ENCODE data around the gene FASTKD2. TPM values are rescaled to one million over a fixed set of nuclear protein-coding genes. Genes with fewer than 3 reads are reported as not detected.

FASTKD2 gene
- total RNA-seq, 2 experiments from 2014 or later: 44.1 to 44.5 TPM

- Mint-ChIP-seq H3K27ac (no peak overlapping the region), H3K9me3 (peaks cover 4% of the 10 kb centered on the region), H3K4me3 (no peak overlapping the region), H3K27me3 (no peaks in the 10 kb centered on the region), H3K4me1 (no peaks in the 10 kb centered on the region), H3K36me3 (no peaks in the 10 kb centered on the region)
- DNase-seq: no peak
Measured at GRCh38 chr2:206838690-206839089, 73.3 kb downstream of the FASTKD2 start.

GRCh38 chr2:206840999-206841398, 75.6 kb downstream of the FASTKD2 start:
- Mint-ChIP-seq H3K4me1 (no peaks in the 10 kb centered on the region), H3K9me3 (no peaks in the 10 kb centered on the region), H3K27me3 (no peaks in the 10 kb centered on the region), H3K4me3 (no peak overlapping the region), H3K36me3 (peaks cover 1% of the 10 kb centered on the region), H3K27ac (no peak overlapping the region)
- no peak for DNase-seq

Other genes with a start within 250 kb of the FASTKD2 start
- not detected for gene FAM237A, start 123.1 kb upstream of the FASTKD2 start, total RNA-seq
- gene DYTN, start 47.2 kb upstream of the FASTKD2 start, total RNA-seq: not detected
- 1 to 10 TPM in 1 of 2 experiments, under 1 TPM in 1; 0.90 to 1.1 TPM for gene MDH1B, start 278 bp upstream of the FASTKD2 start, total RNA-seq
- not detected for gene CPO, start 173.9 kb downstream of the FASTKD2 start, total RNA-seq

Data from activated naive CD8-positive, alpha-beta T cell treated with anti-CD3 and anti-CD28 coated beads for 36 hours (primary cell).